H1 (cell line): Measurements from ENCODE around the gene RBFOX1. TPM values are rescaled to one million over a fixed set of nuclear protein-coding genes. Genes with fewer than 3 reads are reported as not detected.

ENCODE experiments used
- CTCF ChIA-PET: fragments of 300-600 bp; sonication (Branson Sonifier 250); formaldehyde crosslinking; loops from one replicate; lab custom pipeline; 2021; ENCODE audit not compliant: partially characterized antibody; lab: Charles Lee
- POLR2A ChIA-PET: fragments of 300-600 bp; sonication (Branson Sonifier 250); formaldehyde crosslinking; loops from one replicate; lab custom pipeline; 2021; ENCODE audit warnings: inconsistent platforms; ENCODE audit not compliant: partially characterized antibody; lab: Charles Lee
- DNase-seq, 2 experiments: peaks; one replicate each; pipeline versions ENCODE4 v3.0.0 to v3.0.0-alpha.2; 2010 to 2022; ENCODE audit warnings: low spot score in 2 of 2, low read depth in 1 of 2, mixed read lengths in 1 of 2
- FAIRE-seq: peaks from 2 replicates; lab custom pipeline; 2011; peaks lifted over from hg19 to GRCh38; lab: Jason Lieb, UNC
- H2AFZ ChIP-seq: 2 replicates; pipeline ENCODE4 v1.8.1; 2012; ENCODE audit warnings: low read length, inconsistent platforms
- H2AK5ac ChIP-seq: 2 replicates; pipeline ENCODE4 v1.6.1; 2013; ENCODE audit warnings: low read depth, low read length
- H2BK120ac ChIP-seq: replicated peaks from 2 replicates; pipeline ENCODE3; 2013; ENCODE audit warnings: low read depth, low read length, inconsistent platforms
- H2BK12ac ChIP-seq: 2 replicates; pipeline ENCODE4 v1.6.1; 2013; ENCODE audit warnings: low read depth, low read length
- H2BK15ac ChIP-seq: 2 replicates; pipeline ENCODE4 v1.6.1; 2013; ENCODE audit warnings: low read length
- H2BK20ac ChIP-seq: 2 replicates; pipeline ENCODE4 v1.6.1; 2013; ENCODE audit warnings: low read length
- H2BK5ac ChIP-seq: 2 replicates; pipeline ENCODE4 v1.6.1; 2013; ENCODE audit warnings: low read depth, low read length
- H3K14ac ChIP-seq: 2 replicates; pipeline ENCODE4 v1.6.1; 2013; ENCODE audit warnings: inconsistent platforms; ENCODE audit not compliant: insufficient read length
- H3K18ac ChIP-seq: 2 replicates; pipeline ENCODE4 v1.6.1; 2013; ENCODE audit warnings: low read length; ENCODE audit errors: extremely low read depth
- H3K23ac ChIP-seq: 2 replicates; pipeline ENCODE4 v1.6.1; 2013; ENCODE audit warnings: inconsistent platforms; ENCODE audit not compliant: insufficient read length
- H3K23me2 ChIP-seq: 2 replicates; pipeline ENCODE4 v1.6.1; 2013; ENCODE audit warnings: low read depth, low read length
- H3K27ac ChIP-seq: 2 replicates; pipeline ENCODE4 v1.6.1; 2011; ENCODE audit warnings: low read depth, low read length, inconsistent platforms
- H3K27me3 ChIP-seq, 4 experiments: replicated peaks in 1 of 4; 1 replicate in 1 of 4; 2 replicates in 3 of 4; pipeline versions ENCODE4 v1.6.1 to v1.8.1; 2011 to 2013; ENCODE audit warnings: low read length in 3 of 4, mild to moderate bottlenecking in 3 of 4, inconsistent platforms in 2 of 4, mixed read lengths in 2 of 4, moderate library complexity in 1 of 4; ENCODE audit not compliant: control insufficient read depth in 3 of 4, insufficient read depth in 3 of 4; ENCODE audit errors: extremely low read depth in 1 of 4
- H3K36me3 ChIP-seq, 4 experiments: 2 replicates each; pipeline versions ENCODE4 v1.6.1 to v1.8.1; 2011 to 2013; ENCODE audit warnings: mild to moderate bottlenecking in 4 of 4, low read length in 3 of 4, moderate library complexity in 2 of 4, control low read depth in 1 of 4, inconsistent platforms in 1 of 4; ENCODE audit not compliant: insufficient read depth in 4 of 4, control insufficient read depth in 2 of 4
- H3K4ac ChIP-seq: replicated peaks from 2 replicates; pipeline ENCODE3; 2013; ENCODE audit warnings: low read length, low read depth, mixed read lengths, inconsistent platforms; ENCODE audit not compliant: insufficient read length
- H3K4me1 ChIP-seq, 4 experiments: replicated peaks in 1 of 4; 1 replicate in 1 of 4; 2 replicates in 3 of 4; pipeline versions ENCODE4 v1.6.1 to v1.8.1; 2011 to 2013; ENCODE audit warnings: low read length in 3 of 4, inconsistent platforms in 2 of 4, mixed read lengths in 1 of 4; ENCODE audit not compliant: insufficient read depth in 4 of 4, control insufficient read depth in 3 of 4
- H3K4me2 ChIP-seq, 2 experiments: 2 replicates each; pipeline versions ENCODE4 v1.6.1 to v1.8.1; 2011 to 2013; ENCODE audit warnings: low read depth in 2 of 2, low read length in 2 of 2, control low read depth in 1 of 2, inconsistent platforms in 1 of 2, mild to moderate bottlenecking in 1 of 2; ENCODE audit not compliant: insufficient read depth in 1 of 2
- H3K4me3 ChIP-seq, 4 experiments: fragments of 200-600, 300-600 bp in 1 of 4; sonication (generic), shearing (Covaris generic), sonication (Bioruptor Twin) in 1 of 4; 2 replicates each; pipeline versions ENCODE4 v1.5.1 to v1.8.1; 2011 to 2016; ENCODE audit warnings: low read length in 4 of 4, low read depth in 3 of 4, control low read depth in 2 of 4, inconsistent platforms in 2 of 4, mild to moderate bottlenecking in 2 of 4, mixed read lengths in 1 of 4, moderate library complexity in 1 of 4; ENCODE audit not compliant: insufficient read depth in 2 of 4; ENCODE audit errors: extremely low read depth in 1 of 4
- H3K56ac ChIP-seq: replicated peaks from 2 replicates; pipeline ENCODE3; 2013; ENCODE audit warnings: low read depth, mild to moderate bottlenecking, mixed read lengths, low read length, inconsistent platforms; ENCODE audit not compliant: insufficient read length
- H3K79me1 ChIP-seq: 2 replicates; pipeline ENCODE4 v1.6.1; 2013; ENCODE audit warnings: low read depth, low read length, control low read depth
- H3K79me2 ChIP-seq, 2 experiments: 2 replicates each; pipeline versions ENCODE4 v1.6.1 to v1.8.1; 2012 to 2013; ENCODE audit warnings: low read length in 2 of 2, mild to moderate bottlenecking in 2 of 2, inconsistent platforms in 1 of 2; ENCODE audit not compliant: insufficient read depth in 2 of 2, control insufficient read depth in 1 of 2
- H3K9ac ChIP-seq, 4 experiments: replicated peaks in 1 of 4; 1 replicate in 1 of 4; 2 replicates in 3 of 4; pipeline versions ENCODE4 v1.6.1 to v1.8.1; 2011 to 2013; ENCODE audit warnings: low read depth in 3 of 4, low read length in 3 of 4, control low read depth in 2 of 4, mild to moderate bottlenecking in 2 of 4, moderate library complexity in 2 of 4, inconsistent platforms in 1 of 4; ENCODE audit errors: extremely low read depth in 1 of 4
- H3K9me3 ChIP-seq, 2 experiments: 2 replicates each; pipeline versions ENCODE4 v1.6.1 to v1.8.1; 2012 to 2013; ENCODE audit warnings: mild to moderate bottlenecking in 2 of 2, moderate library complexity in 2 of 2, control low read depth in 1 of 2, inconsistent platforms in 1 of 2, low read depth in 1 of 2, low read length in 1 of 2, mixed read lengths in 1 of 2; ENCODE audit not compliant: insufficient read depth in 2 of 2
- H4K20me1 ChIP-seq, 2 experiments: replicated peaks in 1 of 2; 2 replicates each; pipeline versions ENCODE3 to v1.8.1; 2011 to 2013; ENCODE audit warnings: inconsistent platforms in 2 of 2, low read length in 2 of 2, mild to moderate bottlenecking in 1 of 2; ENCODE audit not compliant: insufficient read depth in 2 of 2, control insufficient read depth in 1 of 2
- H4K5ac ChIP-seq: 2 replicates; pipeline ENCODE4 v1.6.1; 2013; ENCODE audit warnings: low read length, low read depth, mixed read lengths, inconsistent platforms; ENCODE audit not compliant: insufficient read length
- H4K8ac ChIP-seq: 2 replicates; pipeline ENCODE4 v1.8.0; 2013; ENCODE audit warnings: mild to moderate bottlenecking, moderate library complexity, low read length, inconsistent platforms; ENCODE audit not compliant: insufficient read depth; ENCODE audit errors: extremely low read depth
- H4K91ac ChIP-seq: replicated peaks from 2 replicates; pipeline ENCODE3; 2013; ENCODE audit warnings: low read length, mixed read lengths, inconsistent platforms; ENCODE audit not compliant: insufficient read length
- ASH2L ChIP-seq: fragments of 200-600, 300-600 bp; sonication (generic); IDR thresholded peaks from one replicate; pipeline ENCODE4 v1.7.1; 2017; ENCODE audit warnings: low read length
- BACH1 ChIP-seq: IDR thresholded peaks from 2 replicates; pipeline ENCODE4 v1.6.1; 2012; ENCODE audit warnings: low read length, improper control_type of control experiment
- CBX8 ChIP-seq: fragments of 300-800, 300-1000 bp; sonication (generic); IDR thresholded peaks from 2 replicates; pipeline ENCODE4 v1.7.1; 2016; ENCODE audit warnings: low read depth, low read length, borderline replicate concordance
- HDAC6 ChIP-seq: IDR thresholded peaks from one replicate; pipeline ENCODE4 v1.7.1; 2012; ENCODE audit warnings: low read depth, mild to moderate bottlenecking, inconsistent platforms, low read length, moderate library complexity
- RNF2 ChIP-seq: fragments of 200-900, 300-1000 bp; sonication (generic); IDR thresholded peaks from 2 replicates; pipeline ENCODE4 v1.7.1; 2016; ENCODE audit warnings: borderline replicate concordance, low read depth, mild to moderate bottlenecking, antibody characterized with exemption, low read length; ENCODE audit not compliant: poor library complexity, severe bottlenecking; ENCODE audit errors: missing control alignments
- RXRA ChIP-seq: IDR thresholded peaks from 2 replicates; pipeline ENCODE4 v1.6.1; 2011; ENCODE audit warnings: low read depth, mild to moderate bottlenecking, low read length, moderate library complexity; ENCODE audit not compliant: insufficient read depth
- SIN3A ChIP-seq, 2 experiments: IDR thresholded peaks in 1 of 2; conservative IDR thresholded peaks in 1 of 2; 2 replicates each; pipeline ENCODE4 v1.6.1; 2011 to 2012; ENCODE audit warnings: low read length in 2 of 2, improper control_type of control experiment in 1 of 2, low read depth in 1 of 2, mild to moderate bottlenecking in 1 of 2
- TAF1 ChIP-seq: IDR thresholded peaks from 2 replicates; pipeline ENCODE4 v1.6.1; 2011; ENCODE audit warnings: mild to moderate bottlenecking, low read depth, low read length
- TEAD4 ChIP-seq: IDR thresholded peaks from 2 replicates; pipeline ENCODE4 v1.6.1; 2012; ENCODE audit warnings: low read depth, low read length, inconsistent platforms, mixed read lengths
- ZNF274 ChIP-seq: IDR thresholded peaks from 2 replicates; pipeline ENCODE4 v1.7.0; 2012; ENCODE audit warnings: low read length, borderline replicate concordance; ENCODE audit errors: extremely low read depth
- WGBS, 2 experiments: shearing (Covaris generic) in 1 of 2; methylation state at CpG; one replicate each; pipeline versions ENCODE4 v1.1.6 to v1.1.7; 2013 to 2015; ENCODE audit warnings: low lambda C conversion rate in 2 of 2, mixed read lengths in 2 of 2, inconsistent platforms in 1 of 2, low coverage in 1 of 2, missing lambda C conversion rate in 1 of 2; ENCODE audit not compliant: insufficient replicate concordance in 2 of 2, insufficient coverage in 1 of 2, insufficient read length in 1 of 2; ENCODE audit errors: extremely low coverage in 1 of 2, missing lambda C conversion rate in 1 of 2; 5-methylcytosine and 5-hydroxymethylcytosine counted together
- polyA plus RNA-seq, 7 experiments: library from polyadenylated mRNA; depleted of rRNA in 3 of 7; stranded (reverse) in 5 of 7; unstranded in 2 of 7; fragments of >200 nt in 5 of 7; fragments of 200-250 nt in 2 of 7; gene quantifications; 1 replicate in 5 of 7; 2 replicates in 1 of 7; 4 replicates in 1 of 7; pipeline versions ENCODE4 v1.2.1 to v1.2.3, GENCODE V29; 2011 to 2013; ENCODE audit warnings: missing spikeins in 2 of 7, mixed read lengths in 2 of 7
- total RNA-seq: library from RNA; stranded (reverse); fragmentation: NEBNext Ultra II Directional; extraction: Animal tissue kit (Norgen Biotek cat#: 25700); gene quantifications from 2 replicates; pipeline ENCODE4 v1.2.1, GENCODE V29; 2021

Gene RBFOX1
- total and polyA plus RNA-seq, 2 of the 8 experiments (the other 6 are each of a cell fraction or from before 2014, with no cell fraction given): 1.7 to 2.8 TPM

DNA sequence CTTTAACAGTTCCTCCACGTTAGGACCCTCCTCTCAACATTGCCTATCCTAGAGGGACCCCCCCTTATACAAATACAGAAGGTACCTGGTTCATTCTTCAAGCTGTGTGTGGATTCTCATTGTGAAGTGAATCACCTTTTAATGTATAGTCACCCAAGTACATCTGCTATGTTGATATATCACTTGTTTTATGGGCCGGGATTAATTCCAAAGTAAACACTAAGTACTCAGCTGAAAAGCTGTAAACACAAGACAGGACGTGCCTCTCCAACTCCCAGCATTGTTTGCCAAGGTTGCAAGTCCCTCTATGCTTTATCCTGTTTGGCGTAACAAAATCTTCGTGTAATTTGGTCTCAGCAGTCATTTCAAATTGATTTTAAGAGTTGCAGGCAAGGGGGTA lies 123.6 kb downstream of the RBFOX1 start:
- no peak overlapping the region for H3K56ac ChIP-seq
- no peaks in the 10 kb centered on the region for H3K79me2 ChIP-seq
- no peak for TF ChIP-seq ASH2L
- TF ChIP-seq ZNF274: no peak
- no peak for TF ChIP-seq BACH1
- no peak for TF ChIP-seq RNF2
- TF ChIP-seq RXRA: no peak
- no peak for TF ChIP-seq CBX8
- TF ChIP-seq HDAC6: no peak
- TF ChIP-seq SIN3A (conservative IDR thresholded peaks at IDR 0.05 in 1 of 2, IDR thresholded peaks at IDR 0.05 in 1 of 2; ENCODE audit: low read depth in 1 of 2, low read length in 2 of 2): no peak
- TF ChIP-seq TEAD4: no peak
- no peak for TF ChIP-seq TAF1
- no peaks in the 10 kb centered on the region for H3K27me3 ChIP-seq
- no peak overlapping the region for H2BK12ac ChIP-seq
- POLR2A ChIA-PET: no interaction called here
- H3K79me1 ChIP-seq: no peaks in the 10 kb centered on the region
- H3K18ac ChIP-seq: no peak overlapping the region
- H3K4me2 ChIP-seq: no peak overlapping the region
- no peak overlapping the region for H2BK15ac ChIP-seq
- H4K20me1 ChIP-seq: no peaks in the 10 kb centered on the region
- no peak overlapping the region for H3K27ac ChIP-seq
- H2AK5ac ChIP-seq: no peak overlapping the region
- no peaks in the 10 kb centered on the region for H3K9me3 ChIP-seq
- H3K4me1 ChIP-seq: peaks cover 0 to 6% (median 2%) of the 10 kb centered on the region in 4 experiments; a peak in 3 of 7 replicates
- no peak for DNase-seq
- WGBS, 2 experiments: 91% methylated on average over 5 of the region's 5 CpGs; no CpG with 5 or more reads in 1 of the 2 experiments
- H3K14ac ChIP-seq: no peak overlapping the region
- H2BK20ac ChIP-seq: 0 out of 2 replicates have a peak overlapping the region, but pooled peaks have one; percentile 55
- H3K36me3 ChIP-seq: no peaks in the 10 kb centered on the region
- H3K4me3 ChIP-seq: no peak overlapping the region
- CTCF ChIA-PET: no interaction called here
- no peak overlapping the region for H4K8ac ChIP-seq
- no peak overlapping the region for H2AFZ ChIP-seq
- peaks cover 3% of the 10 kb centered on the region; the same call in 1 of the 2 replicates for H3K23me2 ChIP-seq
- H3K4ac ChIP-seq: no peak overlapping the region
- no peak overlapping the region for H3K9ac ChIP-seq
- H4K91ac ChIP-seq: no peak overlapping the region
- H2BK5ac ChIP-seq: no peak overlapping the region
- no peak overlapping the region for H3K23ac ChIP-seq
- FAIRE-seq: no peak
- no peak overlapping the region for H4K5ac ChIP-seq
- no peak overlapping the region for H2BK120ac ChIP-seq
